GM19193 (cell line): ENCODE measurements around the gene MAGED1.
A peak's percentile ranks its signal among the peaks of the same experiment; 100 is the strongest.

ENCODE experiments used
- POLR2A ChIP-seq: IDR thresholded peaks from 4 replicates; pipeline ENCODE4 v1.6.1; 2011; ENCODE audit not compliant: insufficient read depth, insufficient read length; ENCODE audit errors: extremely low read depth

Gene MAGED1

GRCh38 chrX:51892921-51893745, at the start of gene MAGED1:
MAGED1 (plus strand) TSS chrX:51893623; CDS start chrX:51894305, 682 bp downstream.
- peak; percentile 73 for TF ChIP-seq POLR2A

GRCh38 chrX:51847463-51847862, 46.0 kb upstream of the MAGED1 start:
- TF ChIP-seq POLR2A: no peak

GRCh38 chrX:51851507-51852085, 41.8 kb upstream of the MAGED1 start:
- no peak for TF ChIP-seq POLR2A

GRCh38 chrX:51852096-51852495, 41.3 kb upstream of the MAGED1 start:
- no peak for TF ChIP-seq POLR2A

- no peak for TF ChIP-seq POLR2A
Measured at GRCh38 chrX:51852621-51853020, 40.8 kb upstream of the MAGED1 start.

GRCh38 chrX:51853251-51853650, 40.2 kb upstream of the MAGED1 start:
- TF ChIP-seq POLR2A: no peak

GRCh38 chrX:51855698-51856097, 37.7 kb upstream of the MAGED1 start:
- TF ChIP-seq POLR2A: no peak

GRCh38 chrX:51857159-51857733, 36.2 kb upstream of the MAGED1 start:
- no peak for TF ChIP-seq POLR2A

- TF ChIP-seq POLR2A: no peak
Measured at GRCh38 chrX:51860679-51861078, 32.7 kb upstream of the MAGED1 start.

- TF ChIP-seq POLR2A: no peak
Measured at GRCh38 chrX:51862920-51863319, 30.5 kb upstream of the MAGED1 start.

GRCh38 chrX:51866210-51866609, 27.2 kb upstream of the MAGED1 start:
- TF ChIP-seq POLR2A: no peak

GRCh38 chrX:51867626-51868025, 25.8 kb upstream of the MAGED1 start:
- no peak for TF ChIP-seq POLR2A

- no peak for TF ChIP-seq POLR2A
Measured at GRCh38 chrX:51870354-51870753, 23.1 kb upstream of the MAGED1 start.

- TF ChIP-seq POLR2A: no peak
Measured at GRCh38 chrX:51874123-51874522, 19.3 kb upstream of the MAGED1 start.

GRCh38 chrX:51876441-51876840, 17.0 kb upstream of the MAGED1 start:
- TF ChIP-seq POLR2A: no peak

- TF ChIP-seq POLR2A: no peak
Measured at GRCh38 chrX:51878056-51878455, 15.4 kb upstream of the MAGED1 start.
